Measurements from ENCODE around the gene CTPS2. TPM values are rescaled to one million over a fixed set of nuclear protein-coding genes. Genes with fewer than 3 reads are reported as not detected.
A peak's percentile ranks its signal among the peaks of the same experiment; 100 is the strongest.

Gene CTPS2
- total RNA-seq, 4 donors from 2014 or later: 5.2 to 24.5 (median 15.1) TPM

GRCh38 chrX:16651391-16652024 lies 61.0 kb downstream of the CTPS2 start:
- no peaks in the 10 kb centered on the region for H3K9me3 ChIP-seq
- in situ Hi-C loops (cut with MboI; ENCODE audit: low pct_ligation_motif_present in 1 of 4, low pct_unique_long_range_greater_than_20kb in 1 of 4, low sequenced_read_pairs in 3 of 4) (loop anchor here in 2 of 4 donors (25.0 kb wide), 1 partner anchor 214 kb away; no protein-coding TSS in a partner anchor), intact Hi-C loops (cut with DNase I; ENCODE audit: low total_unique reads) (no loop called here)
- H3K4me1 ChIP-seq: no peaks in the 10 kb centered on the region
- 67 to 73% methylated on average over 1 to 4 of the region's 4 CpGs for WGBS, 2 donors (ENCODE audit: low coverage in 1 of 2)
- H3K27me3 ChIP-seq: no peaks in the 10 kb centered on the region
- no peak overlapping the region for H3K4me3 ChIP-seq
- H3K36me3 ChIP-seq: no peaks in the 10 kb centered on the region
- DNase-seq: no peak
- no peak overlapping the region for H3K27ac ChIP-seq
- no peak for TF ChIP-seq CTCF (IDR thresholded peaks at IDR 0.05)
- no peak for TF ChIP-seq EP300 (IDR thresholded peaks at IDR 0.05; ENCODE audit: low read depth)
- no peak for TF ChIP-seq POLR2AphosphoS5 (IDR thresholded peaks at IDR 0.05)
- TF ChIP-seq POLR2A (IDR thresholded peaks at IDR 0.05): no peak

- WGBS, 2 donors (ENCODE audit: low coverage in 1 of 2): 87 to 96% methylated on average over 4 of the region's 4 CpGs
- Histone ChIP-seq H3K9me3 (no peaks in the 10 kb centered on the region), H3K27ac (no peak within 1 kb of the TSS), H3K36me3 (no peaks in the 10 kb centered on the region), H3K27me3 (no peaks in the 10 kb centered on the region), H3K4me3 (no peak within 1 kb of the TSS), H3K4me1 (no peaks in the 10 kb centered on the region)
- intact Hi-C loops (cut with DNase I; ENCODE audit: low total_unique reads): no loop called here
- TF ChIP-seq CTCF (IDR thresholded peaks at IDR 0.05) (no peak), EP300 (IDR thresholded peaks at IDR 0.05; ENCODE audit: low read depth) (no peak), POLR2A (IDR thresholded peaks at IDR 0.05) (no peak), POLR2AphosphoS5 (IDR thresholded peaks at IDR 0.05) (no peak)
- in situ Hi-C loops (cut with MboI; ENCODE audit: low pct_ligation_motif_present in 1 of 4, low pct_unique_long_range_greater_than_20kb in 1 of 4, low sequenced_read_pairs in 3 of 4): loop anchor here in 2 of 4 donors (25.0 kb wide), 1 partner anchor 213 kb away; no protein-coding TSS in a partner anchor
- no peak for DNase-seq
Measured at GRCh38 chrX:16649858-16650257, 62.6 kb downstream of the CTPS2 start, which contains the start of gene S100G. Gene S100G (plus strand): TSS chrX:16650158. CDS start chrX:16651007, 849 bp downstream.

- H3K36me3 ChIP-seq: no peaks in the 10 kb centered on the region
- in situ Hi-C loops (cut with MboI; ENCODE audit: low pct_ligation_motif_present in 1 of 4, low pct_unique_long_range_greater_than_20kb in 1 of 4, low sequenced_read_pairs in 3 of 4): no loop called here
- peak overlapping the region in 1 of 4 donors; percentile 44 for H3K27ac ChIP-seq
- no peaks in the 10 kb centered on the region for H3K4me1 ChIP-seq
- intact Hi-C loops (cut with DNase I; ENCODE audit: low total_unique reads): no loop called here
- no peak for DNase-seq
- no peak for TF ChIP-seq POLR2AphosphoS5 (IDR thresholded peaks at IDR 0.05)
- no peak for TF ChIP-seq POLR2A (IDR thresholded peaks at IDR 0.05)
- no peak for TF ChIP-seq CTCF (IDR thresholded peaks at IDR 0.05)
- TF ChIP-seq EP300 (IDR thresholded peaks at IDR 0.05; ENCODE audit: low read depth): no peak
- no peak overlapping the region for H3K4me3 ChIP-seq
- no peaks in the 10 kb centered on the region for H3K27me3 ChIP-seq
- no peaks in the 10 kb centered on the region for H3K9me3 ChIP-seq
- WGBS, 2 donors (ENCODE audit: low coverage in 1 of 2): 74 to 80% methylated on average over 1 to 4 of the region's 4 CpGs
Measured at GRCh38 chrX:16646366-16647138, 65.9 kb downstream of the CTPS2 start.

- no peak overlapping the region for H3K27ac ChIP-seq
- H3K9me3 ChIP-seq: no peaks in the 10 kb centered on the region
- DNase-seq: no peak
- no peaks in the 10 kb centered on the region for H3K36me3 ChIP-seq
- intact Hi-C loops (cut with DNase I; ENCODE audit: low total_unique reads) (no loop called here), in situ Hi-C loops (cut with MboI; ENCODE audit: low pct_ligation_motif_present in 1 of 4, low pct_unique_long_range_greater_than_20kb in 1 of 4, low sequenced_read_pairs in 3 of 4) (no loop called here)
- H3K27me3 ChIP-seq: no peaks in the 10 kb centered on the region
- no peaks in the 10 kb centered on the region for H3K4me1 ChIP-seq
- no peak for TF ChIP-seq EP300 (IDR thresholded peaks at IDR 0.05; ENCODE audit: low read depth)
- no peak for TF ChIP-seq POLR2A (IDR thresholded peaks at IDR 0.05)
- no peak for TF ChIP-seq POLR2AphosphoS5 (IDR thresholded peaks at IDR 0.05)
- no peak for TF ChIP-seq CTCF (IDR thresholded peaks at IDR 0.05)
- no peak overlapping the region for H3K4me3 ChIP-seq
- WGBS, 2 donors (ENCODE audit: low coverage in 1 of 2): 40 to 77% methylated on average over 1 to 5 of the region's 5 CpGs
Measured at GRCh38 chrX:16643176-16643575, 69.3 kb downstream of the CTPS2 start.
